ENCODE measurements around the gene TMEFF2. TPM values are rescaled to one million over a fixed set of nuclear protein-coding genes. Genes with fewer than 3 reads are reported as not detected.

Gene TMEFF2
- total and polyA plus RNA-seq, 8 donors: 0.05 to 0.75 TPM; not detected in 6

DNA sequence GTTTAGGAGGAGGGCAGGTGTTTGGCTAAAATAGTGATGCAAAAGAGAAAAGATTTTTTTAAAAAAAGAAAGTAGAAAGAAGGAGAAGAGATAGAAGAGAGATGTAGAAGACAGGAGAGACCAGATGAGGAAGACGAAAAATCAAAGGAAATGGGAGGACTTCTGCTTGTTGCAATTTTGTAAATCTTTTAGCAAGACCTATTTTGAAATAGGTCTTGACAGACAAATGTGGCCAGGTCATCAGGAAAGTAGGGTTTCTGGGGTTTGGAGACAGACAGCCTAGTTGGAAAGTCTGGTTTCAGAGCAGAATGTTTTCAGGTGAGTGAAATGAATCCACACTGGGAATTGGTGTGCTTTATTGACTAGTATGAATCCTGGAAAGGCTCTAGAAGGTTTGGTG, 243.4 kb downstream of the TMEFF2 start:
- TF ChIP-seq, protein P1, sequence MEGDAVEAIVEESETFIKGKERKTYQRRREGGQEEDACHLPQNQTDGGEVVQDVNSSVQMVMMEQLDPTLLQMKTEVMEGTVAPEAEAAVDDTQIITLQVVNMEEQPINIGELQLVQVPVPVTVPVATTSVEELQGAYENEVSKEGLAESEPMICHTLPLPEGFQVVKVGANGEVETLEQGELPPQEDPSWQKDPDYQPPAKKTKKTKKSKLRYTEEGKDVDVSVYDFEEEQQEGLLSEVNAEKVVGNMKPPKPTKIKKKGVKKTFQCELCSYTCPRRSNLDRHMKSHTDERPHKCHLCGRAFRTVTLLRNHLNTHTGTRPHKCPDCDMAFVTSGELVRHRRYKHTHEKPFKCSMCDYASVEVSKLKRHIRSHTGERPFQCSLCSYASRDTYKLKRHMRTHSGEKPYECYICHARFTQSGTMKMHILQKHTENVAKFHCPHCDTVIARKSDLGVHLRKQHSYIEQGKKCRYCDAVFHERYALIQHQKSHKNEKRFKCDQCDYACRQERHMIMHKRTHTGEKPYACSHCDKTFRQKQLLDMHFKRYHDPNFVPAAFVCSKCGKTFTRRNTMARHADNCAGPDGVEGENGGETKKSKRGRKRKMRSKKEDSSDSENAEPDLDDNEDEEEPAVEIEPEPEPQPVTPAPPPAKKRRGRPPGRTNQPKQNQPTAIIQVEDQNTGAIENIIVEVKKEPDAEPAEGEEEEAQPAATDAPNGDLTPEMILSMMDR (IDR thresholded peaks at IDR 0.05): no peak
- H3K36me3 ChIP-seq: no peaks in the 10 kb centered on the region
- no peak overlapping the region for H3K4me3 ChIP-seq
- no peaks in the 10 kb centered on the region for H3K27me3 ChIP-seq
- FAIRE-seq: no peak
- DNase-seq: no peak
- H3K4me1 ChIP-seq: no peaks in the 10 kb centered on the region
- no peaks in the 10 kb centered on the region for H3K9me3 ChIP-seq
- no peak overlapping the region for H3K27ac ChIP-seq
- no peak for ATAC-seq
- WGBS, 2 donors: 57 to 89% methylated on average over 1 of the region's 1 CpG
- intact Hi-C loops (cut with DNase I): no loop called here

DNA sequence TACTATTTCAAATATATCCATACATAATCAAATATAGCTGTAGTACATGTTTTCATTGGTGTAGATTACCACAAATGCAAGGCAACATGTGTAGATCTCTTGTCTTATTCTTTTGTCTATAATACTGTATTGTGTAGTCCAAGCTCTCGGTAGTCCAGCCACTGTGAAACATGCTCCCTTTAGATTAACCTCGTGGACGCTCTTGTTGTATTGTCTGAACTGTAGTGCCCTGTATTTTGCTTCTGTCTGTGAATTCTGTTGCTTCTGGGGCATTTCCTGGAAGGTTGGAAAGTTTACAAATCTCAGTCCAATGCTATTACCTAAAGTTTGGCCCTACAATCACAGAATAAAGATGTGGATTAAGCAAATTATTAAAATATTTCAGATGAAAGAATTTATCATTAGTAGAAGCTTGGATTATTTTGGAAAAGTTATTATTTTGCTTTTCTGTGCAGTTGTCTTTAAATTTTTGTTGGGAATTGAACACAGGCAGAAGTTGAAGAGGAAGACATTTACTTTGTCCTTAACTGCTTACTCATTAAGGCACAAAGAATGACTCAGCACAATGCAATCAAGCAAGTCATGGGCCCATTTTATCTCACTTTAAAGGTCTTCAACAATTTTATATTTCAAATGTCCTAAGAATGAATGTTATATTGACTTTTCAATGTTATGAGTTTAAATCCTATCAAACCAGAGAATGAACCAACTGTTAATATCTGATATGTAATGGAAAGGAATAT, 244.4 kb downstream of the TMEFF2 start:
- no peak overlapping the region for H3K27ac ChIP-seq
- FAIRE-seq: no peak

DNA sequence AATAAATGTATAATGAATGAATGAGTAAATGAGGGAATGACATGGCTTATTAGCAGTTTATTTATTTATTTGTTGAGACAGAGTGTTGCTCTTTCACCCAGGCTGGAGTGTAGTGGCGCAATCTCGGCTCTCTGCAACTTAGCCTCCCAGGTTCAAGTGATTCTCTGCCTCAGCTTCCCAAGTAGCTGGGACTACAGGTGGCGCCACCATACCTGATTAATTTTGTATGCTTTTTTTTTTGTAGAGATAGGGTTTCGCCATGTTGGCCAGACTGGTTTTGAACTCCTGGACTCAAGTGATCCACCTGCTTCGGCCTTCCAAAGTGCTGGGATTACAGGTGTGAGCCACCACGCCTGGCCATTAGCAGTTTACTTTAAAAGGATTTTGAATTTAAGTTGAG, 247.5 kb downstream of the TMEFF2 start:
- DNase-seq (no peak), FAIRE-seq (no peak), ATAC-seq (no peak)
- Histone ChIP-seq H3K4me3 (no peak overlapping the region), H3K27me3 (no peaks in the 10 kb centered on the region), H3K36me3 (no peaks in the 10 kb centered on the region), H3K4me1 (no peaks in the 10 kb centered on the region), H3K27ac (no peak overlapping the region), H3K9me3 (no peaks in the 10 kb centered on the region)
- 83 to 89% methylated on average over 6 of the region's 6 CpGs for WGBS, 2 donors
- intact Hi-C loops (cut with DNase I): no loop called here
- TF ChIP-seq, protein P1 (IDR thresholded peaks at IDR 0.05): no peak

More for the DNA sequence above, 244.4 kb downstream of the TMEFF2 start:
- Histone ChIP-seq H3K9me3 (no peaks in the 10 kb centered on the region), H3K4me3 (no peak overlapping the region), H3K4me1 (no peaks in the 10 kb centered on the region), H3K36me3 (no peaks in the 10 kb centered on the region), H3K27me3 (no peaks in the 10 kb centered on the region)
- intact Hi-C loops (cut with DNase I): no loop called here
- DNase-seq: no peak
- TF ChIP-seq, protein P1 (IDR thresholded peaks at IDR 0.05): no peak
- 63 to 72% methylated on average over 3 of the region's 3 CpGs for WGBS, 2 donors
- no peak for ATAC-seq

DNA sequence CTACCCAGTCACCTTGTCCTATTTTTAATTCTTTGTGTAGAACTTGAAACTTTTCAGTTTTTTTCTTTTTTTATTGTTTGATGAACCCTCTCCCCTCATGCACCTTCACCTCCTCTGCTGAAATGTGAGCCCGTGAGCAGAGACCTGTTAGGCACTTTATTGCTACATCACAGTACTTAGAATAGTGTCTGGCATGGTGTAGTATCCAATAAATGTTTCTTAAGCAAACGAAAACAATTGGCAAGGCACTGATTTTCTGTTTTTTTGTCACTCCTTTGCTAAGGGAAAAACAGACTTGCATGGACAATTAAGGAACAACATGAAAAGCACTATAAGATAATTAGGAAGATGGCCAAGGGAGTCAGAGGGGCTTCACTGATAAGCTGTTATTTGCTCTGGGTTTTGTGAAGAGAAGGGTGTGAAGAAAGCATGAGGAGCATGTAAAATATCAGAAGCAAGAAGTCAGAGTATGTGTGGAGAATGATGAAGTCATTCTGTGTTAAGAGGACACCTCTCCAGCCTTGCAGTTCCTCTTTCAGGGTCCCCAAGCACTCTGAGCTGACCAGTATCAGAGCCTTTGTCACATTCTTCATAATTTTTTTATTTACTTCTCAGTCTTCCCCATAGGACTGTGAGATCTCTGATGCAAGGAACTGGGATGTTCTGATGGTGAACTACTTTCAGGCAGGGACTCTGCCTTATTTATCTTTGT, 248.1 kb downstream of the TMEFF2 start:
- H3K36me3 ChIP-seq: no peaks in the 10 kb centered on the region
- H3K4me3 ChIP-seq: no peak overlapping the region
- H3K9me3 ChIP-seq: no peaks in the 10 kb centered on the region
- no peaks in the 10 kb centered on the region for H3K27me3 ChIP-seq
- intact Hi-C loops (cut with DNase I): no loop called here
- no peak for DNase-seq
- no peaks in the 10 kb centered on the region for H3K4me1 ChIP-seq
- no peak for FAIRE-seq
- no peak for ATAC-seq
- H3K27ac ChIP-seq: no peak overlapping the region
- WGBS, 2 donors: 32 to 43% methylated on average over 2 of the region's 2 CpGs
- TF ChIP-seq, protein P1 (IDR thresholded peaks at IDR 0.05): no peak

DNA sequence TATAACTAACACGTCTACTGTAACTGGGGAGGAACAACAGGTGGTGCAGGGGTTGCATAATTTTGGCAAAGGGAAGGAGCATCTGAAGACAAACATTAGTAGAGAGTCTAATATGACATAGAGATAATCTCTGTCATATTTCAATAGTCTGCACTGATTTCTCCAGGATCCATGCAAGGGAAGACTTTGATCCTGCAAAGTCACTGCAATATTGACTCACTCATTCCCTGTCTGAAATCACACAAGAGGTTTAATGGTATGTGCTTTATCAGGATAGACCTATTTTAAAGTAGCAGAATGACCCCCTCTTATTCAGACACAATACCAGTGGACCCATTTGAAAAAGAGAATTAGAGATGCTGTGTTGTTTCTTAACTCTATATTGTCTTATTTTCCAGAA, 249.1 kb downstream of the TMEFF2 start:
- intact Hi-C loops (cut with DNase I): no loop called here
- WGBS, 2 donors: 48 to 61% methylated on average over 1 of the region's 1 CpG

More for the DNA sequence above, 249.1 kb downstream of the TMEFF2 start:
- no peaks in the 10 kb centered on the region for H3K4me1 ChIP-seq
- H3K27me3 ChIP-seq: no peaks in the 10 kb centered on the region
- DNase-seq: no peak
- no peaks in the 10 kb centered on the region for H3K36me3 ChIP-seq
- H3K9me3 ChIP-seq: no peaks in the 10 kb centered on the region
- H3K4me3 ChIP-seq: no peak overlapping the region
- H3K27ac ChIP-seq: no peak overlapping the region
- TF ChIP-seq, protein P1 (IDR thresholded peaks at IDR 0.05): no peak
- no peak for FAIRE-seq
- ATAC-seq: no peak

Data from pancreas (tissue), 10 donors.